ENCODE measurements around the gene TSC1. TPM values are rescaled to one million over a fixed set of nuclear protein-coding genes. Genes with fewer than 3 reads are reported as not detected.

Gene TSC1
- total RNA-seq, 1 donor from 2014 or later, result 31.7 TPM

- H3K36me3 ChIP-seq (ENCODE audit: control insufficient read depth, insufficient read depth, low read length), result no peaks in the 10 kb centered on the region
- H3K4me3 ChIP-seq (ENCODE audit: low read depth, low read length), result no peak overlapping the region
- no peak for TF ChIP-seq CTCF (IDR thresholded peaks at IDR 0.05; ENCODE audit: insufficient read depth, low read length, poor library complexity, severe bottlenecking)
- peaks cover 3% of the 10 kb centered on the region for H3K27me3 ChIP-seq (ENCODE audit: control insufficient read depth, insufficient read depth, low read length)
- DNase-seq (ENCODE audit: low read depth), result no peak
Observed at GRCh38 chr9:132881826-132882225, 62.6 kb downstream of the TSC1 start.

DNA sequence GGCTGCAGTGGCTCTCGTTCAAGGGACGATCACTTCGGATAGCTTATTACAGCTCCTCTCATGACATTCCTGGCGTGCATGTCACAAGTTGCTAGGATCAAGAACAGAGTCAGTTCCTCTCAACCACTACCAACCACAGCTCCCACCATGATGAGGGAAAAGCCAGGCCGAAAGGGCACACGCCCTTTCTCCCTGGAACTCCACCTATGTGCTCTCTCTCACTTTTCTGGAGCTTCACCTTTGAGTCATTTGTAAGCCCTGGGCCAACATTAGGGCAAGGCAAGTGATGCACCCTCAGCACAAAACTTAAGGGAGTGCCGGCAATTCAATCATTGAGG lies 64.1 kb downstream of the TSC1 start:
- Histone ChIP-seq H3K36me3 (ENCODE audit: control insufficient read depth, insufficient read depth, low read length) (no peaks in the 10 kb centered on the region), H3K4me3 (ENCODE audit: low read depth, low read length) (no peak overlapping the region), H3K27me3 (ENCODE audit: control insufficient read depth, insufficient read depth, low read length) (peaks cover 3% of the 10 kb centered on the region)
- TF ChIP-seq CTCF (IDR thresholded peaks at IDR 0.05; ENCODE audit: insufficient read depth, low read length, poor library complexity, severe bottlenecking), result no peak
- DNase-seq (ENCODE audit: low read depth), result no peak

DNA sequence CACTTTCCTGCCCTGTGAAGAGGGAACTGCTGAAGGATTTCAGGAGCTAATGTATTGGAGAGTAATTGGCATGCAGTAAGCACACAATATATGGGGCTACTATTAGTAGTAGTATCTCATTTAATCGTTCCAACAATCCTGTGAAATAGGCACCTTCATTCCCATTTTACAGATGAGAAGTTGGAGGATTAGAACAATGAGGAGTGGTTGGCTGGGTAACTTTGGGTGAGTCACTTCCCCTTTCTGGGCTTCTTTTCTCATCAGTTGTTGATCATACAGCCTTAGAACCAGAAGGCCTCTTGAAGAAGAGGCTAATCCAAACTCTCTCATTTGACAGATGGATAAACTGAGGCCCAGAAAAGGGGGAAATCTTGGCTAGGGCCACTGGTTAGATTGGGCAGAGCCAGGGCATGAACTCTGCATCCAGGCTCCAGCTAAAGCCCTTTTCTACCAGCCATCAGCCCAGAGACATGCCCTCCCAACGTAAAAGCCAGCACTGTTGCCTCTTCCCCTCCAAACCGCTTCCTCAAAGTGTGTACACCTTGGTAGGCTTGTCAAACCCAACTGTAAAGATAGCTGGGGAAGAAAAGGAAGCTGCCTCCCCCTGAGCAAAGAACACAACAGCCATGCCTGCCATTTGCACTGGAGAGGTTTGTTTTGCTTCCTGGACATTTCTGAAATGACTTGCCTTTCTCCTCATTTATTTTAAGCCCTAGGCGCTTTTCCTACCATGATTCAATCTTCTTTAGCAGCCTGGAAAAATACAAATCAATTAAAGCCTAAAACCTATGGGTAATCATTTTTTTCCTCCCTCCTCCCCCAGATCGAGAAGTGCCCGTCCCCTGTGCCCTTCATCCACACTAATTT lies 64.7 kb downstream of the TSC1 start:
- H3K4me3 ChIP-seq (ENCODE audit: low read depth, low read length), result no peak overlapping the region

GRCh38 chr9:132878695-132879456 lies 65.5 kb downstream of the TSC1 start, which contains the start of gene SPACA9:
TSS of gene SPACA9 (plus strand) at chr9:132878898. CDS start at chr9:132883948, 5,050 bp downstream.
- H3K36me3 ChIP-seq (ENCODE audit: control insufficient read depth, insufficient read depth, low read length), result no peaks in the 10 kb centered on the region
- H3K4me3 ChIP-seq (ENCODE audit: low read depth, low read length), result peak within 1 kb of the TSS; percentile 89
- DNase-seq (ENCODE audit: low read depth), result no peak
- peaks cover 3% of the 10 kb centered on the region for H3K27me3 ChIP-seq (ENCODE audit: control insufficient read depth, insufficient read depth, low read length)
- TF ChIP-seq CTCF (IDR thresholded peaks at IDR 0.05; ENCODE audit: insufficient read depth, low read length, poor library complexity, severe bottlenecking), result no peak

More for the DNA sequence above, 64.7 kb downstream of the TSC1 start:
- DNase-seq (ENCODE audit: low read depth), result no peak
- no peak for TF ChIP-seq CTCF (IDR thresholded peaks at IDR 0.05; ENCODE audit: insufficient read depth, low read length, poor library complexity, severe bottlenecking)
- peaks cover 3% of the 10 kb centered on the region for H3K27me3 ChIP-seq (ENCODE audit: control insufficient read depth, insufficient read depth, low read length)
- H3K36me3 ChIP-seq (ENCODE audit: control insufficient read depth, insufficient read depth, low read length), result no peaks in the 10 kb centered on the region

- TF ChIP-seq CTCF (IDR thresholded peaks at IDR 0.05; ENCODE audit: insufficient read depth, low read length, poor library complexity, severe bottlenecking), result no peak
- Histone ChIP-seq H3K4me3 (ENCODE audit: low read depth, low read length) (peak within 1 kb of the TSS; percentile 89), H3K36me3 (ENCODE audit: control insufficient read depth, insufficient read depth, low read length) (no peaks in the 10 kb centered on the region), H3K27me3 (ENCODE audit: control insufficient read depth, insufficient read depth, low read length) (peaks cover 3% of the 10 kb centered on the region)
- DNase-seq (ENCODE audit: low read depth), result no peak
Observed at GRCh38 chr9:132877824-132878694, 66.4 kb downstream of the TSC1 start, which contains the start of gene AK8. TSS of gene AK8 (minus strand) at chr9:132878284. CDS start at chr9:132878255, 29 bp downstream.

Data from kidney epithelial cell (primary cell).